Loucy (cell line): ENCODE results near the gene CACNA1C.

Experiments used
- H2AFZ ChIP-seq: fragments of 200-600 bp; sonication (generic); 2 replicates; pipeline ENCODE4 v1.6.0; 2016; ENCODE audit warnings: antibody characterized with exemption, mild to moderate bottlenecking, low read length, moderate library complexity
- H3F3A ChIP-seq: fragments of 200-600 bp; 2 replicates; pipeline ENCODE4 v1.6.0; 2016; ENCODE audit warnings: antibody characterized with exemption, low read depth, mild to moderate bottlenecking
- H3K27me3 ChIP-seq: fragments of 200-600 bp; sonication (generic); 2 replicates; pipeline ENCODE4 v1.6.1; 2014; ENCODE audit warnings: low read length, mild to moderate bottlenecking; ENCODE audit not compliant: insufficient read depth, poor library complexity, severe bottlenecking
- H3K36me3 ChIP-seq: fragments of 200-600 bp; sonication (generic); 2 replicates; pipeline ENCODE4 v1.6.1; 2016; ENCODE audit warnings: low read length; ENCODE audit not compliant: insufficient read depth
- H3K4me1 ChIP-seq: fragments of 200-600 bp; sonication (generic); 2 replicates; pipeline ENCODE4 v1.5.1; 2014; ENCODE audit warnings: low read length, mild to moderate bottlenecking; ENCODE audit not compliant: insufficient read depth, poor library complexity, severe bottlenecking
- H3K4me2 ChIP-seq: fragments of 200-600 bp; sonication (generic); 2 replicates; pipeline ENCODE4 v1.6.0; 2014; ENCODE audit warnings: antibody characterized with exemption, low read length, low read depth, mild to moderate bottlenecking; ENCODE audit not compliant: poor library complexity, severe bottlenecking
- H3K4me3 ChIP-seq: fragments of 200-600 bp; sonication (generic); 2 replicates; pipeline ENCODE4 v1.5.1; 2014; ENCODE audit warnings: low read length, mild to moderate bottlenecking, mixed read lengths; ENCODE audit not compliant: poor library complexity, severe bottlenecking
- H3K79me2 ChIP-seq: fragments of 200-600 bp; sonication (generic); 2 replicates; pipeline ENCODE4 v1.6.1; 2014; ENCODE audit warnings: low read length; ENCODE audit not compliant: insufficient read depth
- H3K9ac ChIP-seq: fragments of 200-600 bp; sonication (generic); 2 replicates; pipeline ENCODE4 v1.6.0; 2014; ENCODE audit warnings: mild to moderate bottlenecking, low read depth, low read length, moderate library complexity; ENCODE audit not compliant: poor library complexity, severe bottlenecking
- H3K9me2 ChIP-seq: fragments of 200-600 bp; sonication (generic); replicated peaks from 2 replicates; pipeline ENCODE4 v1.6.1; 2016; ENCODE audit warnings: low read depth, low read length, mixed read lengths
- H3K9me3 ChIP-seq: fragments of 200-600 bp; sonication (generic); 2 replicates; pipeline ENCODE4 v1.6.1; 2014; ENCODE audit warnings: mild to moderate bottlenecking, antibody characterized with exemption, low read length, low read depth; ENCODE audit not compliant: insufficient read depth
- H4K20me1 ChIP-seq: fragments of 200-600 bp; sonication (generic); 2 replicates; pipeline ENCODE4 v1.6.0; 2014; ENCODE audit warnings: antibody characterized with exemption, low read length, mild to moderate bottlenecking; ENCODE audit not compliant: insufficient read depth, poor library complexity, severe bottlenecking
- CTCF ChIP-seq: fragments of 200-600 bp; sonication (generic); conservative IDR thresholded peaks from 2 replicates; pipeline ENCODE4 v1.5.1; 2014; ENCODE audit warnings: mild to moderate bottlenecking, antibody characterized with exemption, low read length
- EZH2phosphoT487 ChIP-seq: fragments of 200-600 bp; IDR thresholded peaks from 2 replicates; pipeline ENCODE4 v1.6.1; 2018; ENCODE audit warnings: antibody characterized with exemption, mild to moderate bottlenecking, moderate library complexity, borderline replicate concordance

CACNA1C gene

GRCh38 chr12:2190085-2190484, 137.3 kb downstream of the CACNA1C start:
- Histone ChIP-seq H4K20me1 (no peaks in the 10 kb centered on the region), H3K79me2 (peaks cover 8% of the 10 kb centered on the region), H3K27me3 (no peaks in the 10 kb centered on the region), H3K4me1 (peaks cover 32% of the 10 kb centered on the region), H3K4me3 (no peak overlapping the region), H2AFZ (no peak overlapping the region), H3K4me2 (no peak overlapping the region), H3F3A (no peaks in the 10 kb centered on the region), H3K9ac (no peak overlapping the region), H3K36me3 (no peaks in the 10 kb centered on the region), H3K9me3 (no peaks in the 10 kb centered on the region), H3K9me2 (no peaks in the 10 kb centered on the region)
- TF ChIP-seq CTCF (no peak), EZH2phosphoT487 (no peak)

GRCh38 chr12:2190896-2191533, 138.2 kb downstream of the CACNA1C start:
- H3K4me2 ChIP-seq, result no peak overlapping the region
- no peaks in the 10 kb centered on the region for H3K36me3 ChIP-seq
- H3K4me3 ChIP-seq, result no peak overlapping the region
- H3K27me3 ChIP-seq, result no peaks in the 10 kb centered on the region
- H2AFZ ChIP-seq, result no peak overlapping the region
- no peaks in the 10 kb centered on the region for H3F3A ChIP-seq
- no peaks in the 10 kb centered on the region for H4K20me1 ChIP-seq
- TF ChIP-seq EZH2phosphoT487, result no peak
- no peak for TF ChIP-seq CTCF
- H3K9me3 ChIP-seq, result no peaks in the 10 kb centered on the region
- H3K9ac ChIP-seq, result no peak overlapping the region
- H3K9me2 ChIP-seq, result no peaks in the 10 kb centered on the region
- H3K4me1 ChIP-seq, result peaks cover 28% of the 10 kb centered on the region
- peaks cover 8% of the 10 kb centered on the region for H3K79me2 ChIP-seq

- H3K4me3 ChIP-seq, result no peak overlapping the region
- no peak overlapping the region for H3K4me2 ChIP-seq
- no peaks in the 10 kb centered on the region for H3K9me3 ChIP-seq
- H3K4me1 ChIP-seq, result peaks cover 22% of the 10 kb centered on the region
- no peak overlapping the region for H2AFZ ChIP-seq
- H3F3A ChIP-seq, result no peaks in the 10 kb centered on the region
- TF ChIP-seq EZH2phosphoT487 (no peak), CTCF (no peak)
- H3K9me2 ChIP-seq, result no peaks in the 10 kb centered on the region
- H3K9ac ChIP-seq, result no peak overlapping the region
- no peaks in the 10 kb centered on the region for H3K36me3 ChIP-seq
- peaks cover 8% of the 10 kb centered on the region for H3K79me2 ChIP-seq
- H4K20me1 ChIP-seq, result no peaks in the 10 kb centered on the region
- no peaks in the 10 kb centered on the region for H3K27me3 ChIP-seq
Observed at GRCh38 chr12:2191534-2192153, 138.9 kb downstream of the CACNA1C start.
